Retina (tissue), 1 donor: ENCODE results near the gene USP38.
A peak's percentile ranks its signal among the peaks of the same experiment; 100 is the strongest.
"Not testable (repeated sequence)": the region's sequence is repeated elsewhere in the genome, so short reads cannot be mapped to it uniquely, and the experiment has no call there.

Source experiments
- DNase-seq: peaks from one replicate; pipeline ENCODE4 v3.0.0-alpha.2; 2016

The USP38 gene

GRCh38 chr4:143184503-143185252, at the start of gene USP38:
USP38 (plus strand) TSS chr4:143184917; CDS start chr4:143185451, 534 bp downstream.
- DNase-seq, result peak; percentile 92

- no peak for DNase-seq
These were observed 49.4 kb upstream of the USP38 start for GRCh38 chr4:143135358-143135757.

DNA sequence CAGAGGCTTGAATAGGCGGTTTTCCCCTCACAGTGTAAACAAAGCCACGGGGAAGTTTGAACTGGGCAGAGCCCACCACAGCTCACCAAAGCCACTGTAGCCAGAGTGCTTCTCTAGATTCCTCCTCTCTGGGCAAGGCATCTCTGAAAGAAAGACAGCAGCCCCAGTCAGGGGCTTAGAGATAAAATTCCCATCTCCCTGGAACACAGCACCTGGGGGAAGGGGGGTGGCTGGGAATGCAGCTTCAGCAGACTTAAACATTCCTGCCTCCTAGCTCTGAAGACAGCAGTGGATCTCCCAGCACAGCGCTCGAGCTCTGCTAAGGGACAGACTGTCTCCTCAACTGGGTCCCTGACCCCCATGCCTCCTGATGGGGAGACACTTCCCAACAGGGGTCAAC, 44.0 kb upstream of the USP38 start:
- DNase-seq, result no peak

DNA sequence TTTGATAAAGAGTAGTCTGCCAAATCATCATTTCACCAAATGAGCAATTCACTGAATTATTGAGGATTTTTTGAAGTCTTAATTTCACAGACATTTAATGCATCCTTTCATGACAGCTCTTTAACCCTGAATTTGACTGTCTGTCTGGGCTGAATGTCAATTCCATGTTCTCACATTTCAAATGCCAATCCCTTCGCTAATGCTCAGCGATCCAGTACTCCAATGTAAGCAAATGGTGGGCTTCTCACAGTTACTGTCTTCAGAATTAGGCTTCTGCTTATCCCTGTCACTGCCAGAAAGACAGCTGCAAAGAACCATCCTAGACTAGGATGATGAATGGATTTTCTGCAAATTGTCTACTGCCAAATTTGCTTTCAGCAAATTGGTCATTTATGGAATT, 36.2 kb upstream of the USP38 start:
- DNase-seq, result peak; percentile 3

DNA sequence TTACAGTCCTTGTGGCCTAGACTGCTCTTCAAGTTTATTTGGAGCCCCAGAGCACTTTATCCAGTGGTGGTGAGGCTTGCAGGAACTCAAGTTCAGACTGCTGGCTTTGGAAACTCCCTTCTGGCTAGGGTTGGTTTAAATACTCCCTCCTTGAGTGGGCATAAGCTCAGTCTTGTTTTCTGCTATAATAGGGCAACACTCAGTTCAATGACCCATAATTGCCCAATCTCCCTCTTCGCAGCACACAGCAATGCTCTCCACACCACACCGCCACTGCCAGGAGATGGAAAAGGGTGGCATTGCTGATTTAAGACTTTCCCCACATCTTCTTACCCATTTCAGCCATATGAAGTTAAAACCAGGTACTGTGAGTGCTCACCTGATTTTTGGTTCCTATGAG, 27.9 kb upstream of the USP38 start:
- DNase-seq, result no peak

GRCh38 chr4:143163614-143164013, 21.1 kb upstream of the USP38 start:
- no peak for DNase-seq

- not testable (repeated sequence) for DNase-seq
These were observed 18.0 kb upstream of the USP38 start for GRCh38 chr4:143166722-143167121.

DNA sequence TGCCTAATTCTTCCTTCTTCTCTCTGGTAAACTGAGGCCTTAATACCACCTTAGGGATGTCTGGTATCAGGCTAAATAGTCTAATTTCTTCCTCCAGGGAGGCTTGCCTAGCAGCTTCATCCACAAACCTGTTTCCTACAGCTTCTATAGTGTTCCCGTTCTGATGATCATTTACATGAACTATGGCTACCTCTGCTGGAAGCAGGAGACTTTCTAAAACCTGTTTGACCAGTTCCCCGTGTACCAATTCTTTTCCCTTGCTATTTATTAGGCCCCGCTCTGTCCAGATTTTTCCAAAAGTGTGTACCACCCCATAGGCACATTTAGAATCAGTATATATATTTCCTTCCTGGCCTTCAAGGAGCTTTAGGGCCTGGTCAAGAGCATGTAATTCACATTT, 5.8 kb upstream of the USP38 start:
- DNase-seq, result no peak

DNA sequence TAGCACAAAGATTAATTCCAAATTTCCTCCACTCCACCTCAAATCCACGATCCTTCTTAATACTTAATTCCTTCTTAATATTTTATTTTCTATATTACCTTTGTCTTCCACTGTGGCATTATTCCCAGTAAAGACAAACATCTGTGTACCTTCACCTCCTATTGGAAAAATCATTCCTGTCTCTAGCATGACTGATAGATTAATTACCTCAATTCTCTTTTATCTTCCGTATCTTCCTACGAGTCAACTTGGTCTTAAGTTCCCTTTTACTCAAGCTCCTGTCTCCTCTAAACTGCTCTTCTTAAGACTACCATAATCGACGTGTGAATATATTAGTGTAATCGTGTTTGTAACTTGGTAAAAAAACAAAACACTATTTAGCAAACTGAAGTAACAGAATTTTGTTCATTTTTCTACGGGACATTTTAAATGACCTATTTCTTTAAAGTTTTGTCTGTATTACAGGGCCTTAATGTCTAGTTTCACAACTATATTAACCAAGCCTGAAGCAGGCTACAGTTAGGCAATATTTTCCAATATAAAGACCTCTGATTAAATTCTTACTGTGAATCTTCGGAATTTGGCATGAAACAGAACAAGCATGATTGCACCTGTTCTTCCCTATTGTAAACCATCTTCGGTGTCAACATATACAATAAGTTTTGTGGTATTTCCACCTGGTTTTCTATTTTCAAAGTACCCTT, 1.1 kb upstream of the USP38 start:
- DNase-seq, result no peak

- DNase-seq, result no peak
These were observed 557 bp upstream of the USP38 start for GRCh38 chr4:143184217-143184502.

DNA sequence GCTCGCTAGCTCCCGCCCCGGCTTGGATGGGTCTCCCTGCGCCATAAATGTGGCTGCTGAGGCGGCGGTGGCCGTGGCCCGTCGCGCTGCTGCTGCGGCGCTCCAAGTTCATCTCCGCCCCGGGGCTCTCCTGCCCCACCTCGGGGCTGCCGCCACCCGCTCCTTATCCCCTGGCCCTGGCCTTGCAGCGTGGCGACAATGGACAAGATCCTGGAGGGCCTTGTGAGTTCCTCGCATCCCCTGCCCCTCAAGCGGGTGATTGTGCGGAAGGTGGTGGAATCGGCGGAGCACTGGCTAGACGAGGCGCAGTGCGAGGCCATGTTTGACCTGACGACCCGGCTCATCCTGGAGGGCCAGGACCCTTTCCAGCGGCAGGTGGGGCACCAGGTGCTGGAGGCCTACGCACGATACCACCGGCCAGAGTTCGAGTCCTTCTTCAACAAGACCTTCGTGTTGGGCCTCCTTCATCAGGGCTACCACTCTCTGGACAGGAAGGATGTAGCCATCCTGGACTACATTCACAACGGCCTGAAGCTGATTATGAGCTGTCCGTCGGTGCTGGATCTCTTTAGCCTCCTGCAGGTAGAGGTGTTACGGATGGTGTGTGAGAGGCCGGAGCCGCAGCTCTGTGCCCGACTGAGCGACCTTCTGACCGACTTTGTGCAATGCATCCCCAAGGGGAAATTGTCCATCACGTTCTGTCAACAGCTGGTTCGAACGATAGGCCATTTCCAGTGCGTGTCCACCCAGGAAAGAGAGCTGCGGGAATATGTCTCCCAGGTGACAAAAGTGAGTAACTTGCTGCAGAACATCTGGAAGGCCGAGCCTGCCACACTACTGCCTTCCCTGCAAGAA, 763 bp downstream of the USP38 start:
- DNase-seq, result no peak

- no peak for DNase-seq
These were observed 1.5 kb downstream of the USP38 start for GRCh38 chr4:143186212-143186611.

DNA sequence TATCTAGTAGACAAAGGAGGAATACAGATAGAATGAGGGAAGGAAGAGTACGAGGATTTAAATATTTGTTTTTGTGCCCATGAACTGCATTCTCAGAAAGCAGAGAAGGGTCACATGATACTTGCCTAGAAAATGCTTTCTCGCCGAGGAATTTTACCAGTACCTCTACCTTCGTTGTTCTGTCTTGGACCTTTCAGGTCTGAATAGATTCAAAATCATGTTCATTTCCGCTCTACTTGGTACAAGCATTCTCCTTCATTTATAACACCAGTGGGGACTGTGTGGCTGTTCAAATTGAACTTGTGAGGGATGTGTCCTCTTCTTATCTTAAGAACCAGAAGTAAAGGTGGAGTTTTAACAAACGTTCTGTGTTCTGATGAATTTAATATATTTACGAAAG, 1.9 kb downstream of the USP38 start:
- DNase-seq, result peak; percentile 12

DNA sequence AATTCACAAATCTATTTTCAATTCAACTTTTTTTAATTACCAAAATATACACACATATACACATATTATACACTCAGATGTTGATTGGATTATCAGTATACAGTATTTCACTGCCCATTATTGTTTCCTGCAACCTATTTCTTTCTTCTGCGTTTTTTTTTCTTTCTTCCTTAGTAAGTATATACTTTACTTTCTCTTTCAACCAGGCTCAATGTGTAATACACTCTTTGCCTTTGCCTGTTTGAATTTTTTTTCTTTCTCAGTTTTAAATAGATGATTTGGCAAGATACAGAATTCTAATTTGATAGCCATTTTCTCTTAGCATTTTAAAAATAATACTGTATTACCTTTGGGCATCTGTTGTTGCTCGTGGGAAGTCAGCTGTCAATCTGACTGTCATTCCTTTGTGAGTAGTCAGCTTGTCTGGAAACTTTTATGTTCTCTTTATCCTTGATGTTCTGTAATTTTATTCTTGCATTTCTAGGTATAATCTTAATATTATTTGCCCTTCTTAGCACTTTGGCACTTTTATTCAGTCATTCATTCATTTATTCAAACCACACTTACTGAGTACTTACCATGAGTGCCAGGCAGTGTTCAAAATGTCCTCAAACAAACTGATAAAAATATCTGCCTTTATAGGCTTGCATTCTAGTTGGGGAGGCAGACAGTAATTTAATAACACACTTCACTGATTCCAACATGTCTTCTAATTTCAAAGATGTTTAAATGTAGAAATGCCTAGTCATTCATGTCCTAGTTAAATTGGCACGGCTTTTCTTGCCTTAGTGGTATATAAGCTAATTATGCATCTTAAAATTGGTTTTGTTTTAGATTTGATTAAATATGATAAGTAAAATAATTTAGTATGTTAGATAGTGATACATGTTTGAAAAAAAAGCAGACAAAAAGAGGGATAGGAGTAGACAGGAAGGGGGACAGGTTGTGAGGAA, 3.7 kb downstream of the USP38 start:
- DNase-seq, result no peak

DNA sequence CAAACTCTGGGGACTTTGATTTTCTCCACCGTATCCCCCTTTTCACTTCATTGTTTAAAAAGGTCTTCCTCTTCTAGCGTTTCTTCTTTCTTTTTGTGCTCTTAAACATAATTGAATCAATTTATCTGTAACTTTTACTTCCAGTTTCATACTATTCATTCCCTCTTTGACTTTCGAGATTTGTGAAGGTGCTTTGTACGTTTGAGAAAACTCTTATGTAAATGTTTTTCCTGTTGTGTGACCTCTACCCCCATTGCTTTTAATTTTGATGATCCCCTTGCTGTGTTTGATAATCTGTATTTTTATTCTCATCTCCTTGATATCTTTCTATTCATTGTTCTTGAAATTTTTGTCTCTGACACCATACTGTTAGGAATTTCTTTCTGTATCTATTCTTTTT, 4.8 kb downstream of the USP38 start:
- no peak for DNase-seq

- no peak for DNase-seq
These were observed 10.9 kb downstream of the USP38 start for GRCh38 chr4:143195581-143195980.

- DNase-seq, result no peak
These were observed 11.6 kb downstream of the USP38 start for GRCh38 chr4:143196323-143196722.

DNA sequence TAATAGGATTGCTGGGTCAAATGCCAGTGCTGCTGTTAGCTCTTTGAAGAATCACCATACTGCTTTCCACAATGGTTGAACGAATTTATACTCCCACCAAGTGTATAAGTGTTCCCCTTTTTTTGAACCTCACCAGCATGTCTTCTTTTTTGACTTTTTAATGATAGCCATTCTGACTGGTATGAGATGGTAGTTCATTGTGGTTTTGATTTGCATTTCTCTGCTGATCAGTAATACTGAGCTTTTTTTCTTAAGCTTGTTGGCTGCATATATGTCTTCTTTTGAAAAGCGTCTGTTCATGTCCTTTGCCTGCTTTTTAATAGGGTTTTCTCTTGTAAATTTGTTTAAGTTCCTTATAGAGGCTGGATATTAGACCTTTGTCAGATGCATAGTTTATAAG, 14.8 kb downstream of the USP38 start:
- no peak for DNase-seq

DNA sequence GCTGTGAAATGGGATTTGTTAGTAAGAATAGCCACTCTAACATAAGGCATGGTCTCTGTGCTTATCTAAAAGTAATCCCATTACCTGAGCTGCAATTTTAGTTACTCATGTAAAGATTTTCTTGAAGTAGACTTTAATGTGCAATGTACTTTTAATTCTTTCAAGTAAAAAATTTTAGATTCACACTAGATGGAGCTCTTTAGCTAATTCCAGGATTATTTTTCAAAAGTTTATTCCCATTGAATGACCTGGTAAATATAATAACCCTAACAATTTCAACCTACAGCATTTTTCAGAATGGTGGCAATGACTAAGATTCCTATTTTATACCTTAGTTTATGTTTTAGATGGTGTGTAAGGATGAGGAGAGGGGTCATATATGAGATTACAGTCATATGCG, 18.1 kb downstream of the USP38 start:
- no peak for DNase-seq

- DNase-seq, result no peak
These were observed 18.9 kb downstream of the USP38 start for GRCh38 chr4:143203577-143203976.

- DNase-seq, result no peak
These were observed 22.8 kb downstream of the USP38 start for GRCh38 chr4:143207555-143207954.

DNA sequence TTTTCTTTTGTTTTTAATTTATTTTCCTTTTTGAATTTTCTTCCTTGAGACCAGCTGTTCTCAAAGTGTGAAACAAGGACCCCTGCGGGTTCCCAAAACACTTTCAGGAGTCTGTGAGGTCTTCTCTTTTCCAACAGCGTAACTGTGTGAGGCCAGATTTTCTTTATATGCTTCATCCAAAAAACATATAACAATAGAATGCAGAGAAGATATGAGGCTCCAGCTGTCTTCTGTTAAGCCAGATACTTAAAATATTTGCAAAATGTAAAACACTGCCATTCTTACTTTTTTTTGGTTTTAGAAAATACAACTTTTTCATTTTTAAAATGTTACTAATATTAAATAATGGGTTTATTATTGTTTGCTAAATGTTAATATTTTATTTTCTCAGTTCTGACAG, 27.8 kb downstream of the USP38 start:
- DNase-seq, result no peak

- DNase-seq, result no peak
These were observed 31.2 kb downstream of the USP38 start for GRCh38 chr4:143215873-143216272.
